ENCODE results near the gene AGPS.

The AGPS gene

GRCh38 chr2:177393203-177393755 is 706 bp downstream of the AGPS start:
- Histone ChIP-seq H3K9me3 (ENCODE audit: low read length) (no peaks in the 10 kb centered on the region), H3K27ac (ENCODE audit: low read depth, low read length) (peak overlapping the region; percentile 86), H3K4me1 (ENCODE audit: insufficient read depth, low read length) (peaks cover 38% of the 10 kb centered on the region), H3K36me3 (ENCODE audit: insufficient read depth, low read length) (no peaks in the 10 kb centered on the region), H3K9ac (ENCODE audit: low read length) (peak overlapping the region; percentile 29), H3K27me3 (ENCODE audit: control insufficient read depth in 1 of 2, insufficient read depth in 2 of 2, low read length in 2 of 2) (no peaks in the 10 kb centered on the region), H3K4me3 (ENCODE audit: low read depth in 1 of 2, low read length in 2 of 2) (peak overlapping the region; percentile 77 to 93)

- H3K9me3 ChIP-seq (ENCODE audit: low read length): no peaks in the 10 kb centered on the region
- no peaks in the 10 kb centered on the region for H3K36me3 ChIP-seq (ENCODE audit: insufficient read depth, low read length)
- peak overlapping the region in 1 of 2 donors; percentile 77 for H3K4me3 ChIP-seq (ENCODE audit: low read depth in 1 of 2, low read length in 2 of 2)
- H3K27me3 ChIP-seq (ENCODE audit: control insufficient read depth in 1 of 2, insufficient read depth in 2 of 2, low read length in 2 of 2): no peaks in the 10 kb centered on the region
- peak overlapping the region; percentile 29 for H3K9ac ChIP-seq (ENCODE audit: low read length)
- no peak overlapping the region for H3K27ac ChIP-seq (ENCODE audit: low read depth, low read length)
- peaks cover 39% of the 10 kb centered on the region for H3K4me1 ChIP-seq (ENCODE audit: insufficient read depth, low read length)
Measured at GRCh38 chr2:177393824-177394593, 1.4 kb downstream of the AGPS start.

- no peak overlapping the region for H3K9ac ChIP-seq (ENCODE audit: low read length)
- H3K4me1 ChIP-seq (ENCODE audit: insufficient read depth, low read length): peaks cover 40% of the 10 kb centered on the region
- no peak overlapping the region for H3K27ac ChIP-seq (ENCODE audit: low read depth, low read length)
- no peaks in the 10 kb centered on the region for H3K27me3 ChIP-seq (ENCODE audit: control insufficient read depth in 1 of 2, insufficient read depth in 2 of 2, low read length in 2 of 2)
- H3K9me3 ChIP-seq (ENCODE audit: low read length): no peaks in the 10 kb centered on the region
- no peak overlapping the region for H3K4me3 ChIP-seq (ENCODE audit: low read depth in 1 of 2, low read length in 2 of 2)
- H3K36me3 ChIP-seq (ENCODE audit: insufficient read depth, low read length): no peaks in the 10 kb centered on the region
Measured at GRCh38 chr2:177394594-177394973, 2.0 kb downstream of the AGPS start.

- H3K27ac ChIP-seq (ENCODE audit: low read depth, low read length): no peak overlapping the region
- no peak overlapping the region for H3K4me3 ChIP-seq (ENCODE audit: low read depth in 1 of 2, low read length in 2 of 2)
- no peak overlapping the region for H3K9ac ChIP-seq (ENCODE audit: low read length)
- no peaks in the 10 kb centered on the region for H3K9me3 ChIP-seq (ENCODE audit: low read length)
- H3K27me3 ChIP-seq (ENCODE audit: control insufficient read depth in 1 of 2, insufficient read depth in 2 of 2, low read length in 2 of 2): no peaks in the 10 kb centered on the region
- H3K36me3 ChIP-seq (ENCODE audit: insufficient read depth, low read length): no peaks in the 10 kb centered on the region
- H3K4me1 ChIP-seq (ENCODE audit: insufficient read depth, low read length): peaks cover 44% of the 10 kb centered on the region
Measured at GRCh38 chr2:177395351-177396065, 2.9 kb downstream of the AGPS start.

GRCh38 chr2:177396703-177397460 is 4.3 kb downstream of the AGPS start:
- H3K36me3 ChIP-seq (ENCODE audit: insufficient read depth, low read length): no peaks in the 10 kb centered on the region
- no peaks in the 10 kb centered on the region for H3K9me3 ChIP-seq (ENCODE audit: low read length)
- H3K9ac ChIP-seq (ENCODE audit: low read length): no peak overlapping the region
- peaks cover 45% of the 10 kb centered on the region for H3K4me1 ChIP-seq (ENCODE audit: insufficient read depth, low read length)
- H3K4me3 ChIP-seq (ENCODE audit: low read depth in 1 of 2, low read length in 2 of 2): no peak overlapping the region
- H3K27ac ChIP-seq (ENCODE audit: low read depth, low read length): no peak overlapping the region
- no peaks in the 10 kb centered on the region for H3K27me3 ChIP-seq (ENCODE audit: control insufficient read depth in 1 of 2, insufficient read depth in 2 of 2, low read length in 2 of 2)

- H3K4me3 ChIP-seq (ENCODE audit: low read depth in 1 of 2, low read length in 2 of 2): no peak overlapping the region
- H3K36me3 ChIP-seq (ENCODE audit: insufficient read depth, low read length): no peaks in the 10 kb centered on the region
- H3K9me3 ChIP-seq (ENCODE audit: low read length): no peaks in the 10 kb centered on the region
- no peak overlapping the region for H3K9ac ChIP-seq (ENCODE audit: low read length)
- H3K4me1 ChIP-seq (ENCODE audit: insufficient read depth, low read length): peaks cover 41% of the 10 kb centered on the region
- no peaks in the 10 kb centered on the region for H3K27me3 ChIP-seq (ENCODE audit: control insufficient read depth in 1 of 2, insufficient read depth in 2 of 2, low read length in 2 of 2)
- no peak overlapping the region for H3K27ac ChIP-seq (ENCODE audit: low read depth, low read length)
Measured at GRCh38 chr2:177397481-177398289, 5.1 kb downstream of the AGPS start.

- H3K27me3 ChIP-seq (ENCODE audit: control insufficient read depth in 1 of 2, insufficient read depth in 2 of 2, low read length in 2 of 2): no peaks in the 10 kb centered on the region
- peaks cover 46% of the 10 kb centered on the region for H3K4me1 ChIP-seq (ENCODE audit: insufficient read depth, low read length)
- no peaks in the 10 kb centered on the region for H3K36me3 ChIP-seq (ENCODE audit: insufficient read depth, low read length)
- H3K4me3 ChIP-seq (ENCODE audit: low read depth in 1 of 2, low read length in 2 of 2): no peak overlapping the region
- H3K27ac ChIP-seq (ENCODE audit: low read depth, low read length): no peak overlapping the region
- no peak overlapping the region for H3K9ac ChIP-seq (ENCODE audit: low read length)
- no peaks in the 10 kb centered on the region for H3K9me3 ChIP-seq (ENCODE audit: low read length)
Measured at GRCh38 chr2:177398290-177398683, 5.7 kb downstream of the AGPS start.

- no peak overlapping the region for H3K9ac ChIP-seq (ENCODE audit: low read length)
- peaks cover 45% of the 10 kb centered on the region for H3K4me1 ChIP-seq (ENCODE audit: insufficient read depth, low read length)
- no peaks in the 10 kb centered on the region for H3K36me3 ChIP-seq (ENCODE audit: insufficient read depth, low read length)
- H3K27ac ChIP-seq (ENCODE audit: low read depth, low read length): no peak overlapping the region
- no peak overlapping the region for H3K4me3 ChIP-seq (ENCODE audit: low read depth in 1 of 2, low read length in 2 of 2)
- H3K27me3 ChIP-seq (ENCODE audit: control insufficient read depth in 1 of 2, insufficient read depth in 2 of 2, low read length in 2 of 2): no peaks in the 10 kb centered on the region
- H3K9me3 ChIP-seq (ENCODE audit: low read length): no peaks in the 10 kb centered on the region
Measured at GRCh38 chr2:177398791-177399190, 6.2 kb downstream of the AGPS start.

- H3K27me3 ChIP-seq (ENCODE audit: control insufficient read depth in 1 of 2, insufficient read depth in 2 of 2, low read length in 2 of 2): no peaks in the 10 kb centered on the region
- H3K36me3 ChIP-seq (ENCODE audit: insufficient read depth, low read length): no peaks in the 10 kb centered on the region
- no peak overlapping the region for H3K4me3 ChIP-seq (ENCODE audit: low read depth in 1 of 2, low read length in 2 of 2)
- H3K9ac ChIP-seq (ENCODE audit: low read length): no peak overlapping the region
- H3K4me1 ChIP-seq (ENCODE audit: insufficient read depth, low read length): peaks cover 39% of the 10 kb centered on the region
- no peak overlapping the region for H3K27ac ChIP-seq (ENCODE audit: low read depth, low read length)
- H3K9me3 ChIP-seq (ENCODE audit: low read length): no peaks in the 10 kb centered on the region
Measured at GRCh38 chr2:177399376-177399775, 6.8 kb downstream of the AGPS start.

GRCh38 chr2:177400337-177400923 is 7.9 kb downstream of the AGPS start:
- Histone ChIP-seq H3K9me3 (ENCODE audit: low read length) (no peaks in the 10 kb centered on the region), H3K36me3 (ENCODE audit: insufficient read depth, low read length) (no peaks in the 10 kb centered on the region), H3K9ac (ENCODE audit: low read length) (no peak overlapping the region), H3K27ac (ENCODE audit: low read depth, low read length) (no peak overlapping the region), H3K4me3 (ENCODE audit: low read depth in 1 of 2, low read length in 2 of 2) (no peak overlapping the region), H3K27me3 (ENCODE audit: control insufficient read depth in 1 of 2, insufficient read depth in 2 of 2, low read length in 2 of 2) (no peaks in the 10 kb centered on the region), H3K4me1 (ENCODE audit: insufficient read depth, low read length) (peaks cover 38% of the 10 kb centered on the region)
